HT-29 (cell line): ENCODE data around the gene FBXL22. TPM values are rescaled to one million over a fixed set of nuclear protein-coding genes. Genes with fewer than 3 reads are reported as not detected.

Experiments used
- DNase-seq: peaks from one replicate; pipeline ENCODE4 v3.0.0-alpha.2; 2015; ENCODE audit warnings: low spot score
- total RNA-seq: library from RNA; depleted of rRNA; stranded (reverse); fragments of >200 nt; shearing (Covaris generic); gene quantifications from 2 replicates; pipeline ENCODE4 v1.2.3, GENCODE V29; 2014

The FBXL22 gene
- total RNA-seq, 1 experiment from 2014 or later = 1.0 TPM

- no peak for DNase-seq
Observed at GRCh38 chr15:63593705-63594671, 3.2 kb upstream of the FBXL22 start.

DNA sequence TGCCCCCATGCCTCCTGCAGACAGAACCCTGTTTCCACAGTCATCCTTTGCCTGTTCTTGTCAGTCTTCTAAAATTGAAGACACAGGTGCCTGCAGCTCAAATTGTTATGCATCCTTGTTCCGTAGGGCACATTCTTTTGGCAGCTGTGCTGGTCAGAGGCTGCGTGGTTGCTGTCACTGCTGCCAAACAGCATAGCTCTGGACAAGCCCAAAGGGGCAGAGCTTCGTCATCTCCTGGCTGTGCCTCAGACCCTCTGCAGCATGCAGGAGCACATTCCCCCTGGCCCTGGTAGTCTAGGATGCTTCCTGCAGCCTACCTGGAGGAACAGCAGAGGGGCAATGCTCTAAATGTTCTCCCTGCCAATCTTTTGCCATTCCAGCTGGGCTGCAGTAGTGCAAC, 2.1 kb upstream of the FBXL22 start:
- no peak for DNase-seq

DNA sequence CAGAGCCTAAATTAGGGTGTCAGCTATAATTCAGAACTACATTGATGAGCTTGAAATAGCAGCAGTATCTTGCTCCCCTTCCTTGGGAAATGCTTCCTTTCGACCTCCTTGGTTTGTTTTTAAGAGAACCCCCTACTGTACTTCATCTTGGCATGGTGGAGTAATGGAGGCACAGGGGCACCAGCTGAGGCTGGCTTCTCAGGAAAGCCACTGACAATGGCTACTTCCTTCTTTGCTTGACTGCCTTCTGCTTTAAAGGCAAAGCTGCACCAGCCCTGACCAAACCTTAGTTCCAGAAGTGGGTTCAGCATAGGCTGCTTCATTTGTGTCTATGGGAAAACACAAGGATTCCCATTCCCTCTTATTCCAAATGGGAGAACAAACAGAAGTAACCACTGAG, 1.5 kb upstream of the FBXL22 start:
- DNase-seq = no peak

DNA sequence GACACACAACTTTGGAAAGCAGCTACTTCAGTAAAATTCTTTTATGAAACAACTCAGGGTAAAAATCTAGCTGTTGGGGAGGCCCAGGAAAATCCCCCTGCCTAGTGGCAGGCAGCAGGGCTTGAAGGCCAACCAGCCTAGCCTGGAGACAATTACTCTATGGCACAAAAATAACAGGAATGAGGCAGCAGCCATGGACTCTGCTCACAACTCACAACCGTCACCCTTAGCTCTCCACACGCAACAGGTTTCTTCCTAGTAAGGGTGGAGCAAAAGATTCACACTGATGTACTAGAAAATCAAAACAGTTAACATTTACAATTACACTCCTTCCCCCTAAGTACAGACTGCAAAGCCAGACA, 530 bp upstream of the FBXL22 start:
- DNase-seq = no peak

DNA sequence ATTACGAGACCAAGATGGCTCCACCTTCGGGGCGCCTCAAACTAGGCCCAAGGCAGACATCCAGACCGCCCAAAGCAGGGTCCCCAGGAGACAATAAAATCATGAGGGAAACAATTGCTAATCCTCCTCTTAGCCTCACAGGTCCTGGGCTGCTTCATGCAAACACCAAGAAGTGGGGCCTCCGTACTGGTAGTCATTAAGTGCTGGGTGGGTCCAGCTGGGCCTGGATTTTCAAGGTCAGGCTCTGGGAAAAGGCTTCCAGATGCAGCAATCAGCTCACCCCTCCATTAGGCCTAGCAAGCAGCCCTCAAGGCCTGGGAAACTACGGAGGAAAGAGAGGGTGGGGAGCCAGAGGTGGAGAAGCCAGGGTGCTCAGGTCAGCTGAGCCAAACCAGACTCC, 634 bp downstream of the FBXL22 start:
- no peak for DNase-seq

GRCh38 chr15:63598473-63599400, 1.6 kb downstream of the FBXL22 start:
- peak; percentile 23 for DNase-seq

- peak; percentile 88 for DNase-seq
Observed at GRCh38 chr15:63599401-63600000, 2.3 kb downstream of the FBXL22 start.

GRCh38 chr15:63600001-63600615, 2.9 kb downstream of the FBXL22 start:
- DNase-seq = peak; percentile 66

DNA sequence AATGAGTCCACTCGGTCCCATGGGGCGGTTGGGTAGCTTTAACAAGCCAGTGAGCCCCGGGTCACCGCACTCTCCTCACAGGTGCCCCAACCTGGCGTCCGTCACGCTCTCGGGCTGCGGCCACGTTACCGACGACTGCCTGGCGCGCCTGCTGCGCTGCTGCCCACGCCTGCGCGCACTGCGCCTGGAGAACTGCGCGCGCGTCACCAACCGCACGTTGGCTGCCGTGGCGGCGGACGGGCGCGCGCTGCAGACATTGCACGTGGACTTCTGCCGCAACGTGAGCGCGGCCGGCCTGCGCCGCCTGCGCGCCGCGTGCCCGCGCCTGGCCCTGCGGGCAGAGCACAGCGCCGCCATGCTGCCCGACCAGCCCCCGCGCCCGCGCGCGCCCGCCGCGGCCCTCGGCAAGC, 3.4 kb downstream of the FBXL22 start:
- peak; percentile 97 for DNase-seq

GRCh38 chr15:63601026-63601703, 4.0 kb downstream of the FBXL22 start:
- DNase-seq = no peak

GRCh38 chr15:63601704-63602185, 4.6 kb downstream of the FBXL22 start:
- peak; percentile 74 for DNase-seq

- no peak for DNase-seq
Observed at GRCh38 chr15:63602595-63602994, 5.4 kb downstream of the FBXL22 start.

GRCh38 chr15:63603516-63603915, 6.3 kb downstream of the FBXL22 start:
- no peak for DNase-seq

GRCh38 chr15:63604281-63604680, 7.1 kb downstream of the FBXL22 start:
- no peak for DNase-seq

- no peak for DNase-seq
Observed at GRCh38 chr15:63605036-63605435, 7.8 kb downstream of the FBXL22 start.

- no peak for DNase-seq
Observed at GRCh38 chr15:63605816-63606215, 8.6 kb downstream of the FBXL22 start.

GRCh38 chr15:63606308-63606707, 9.1 kb downstream of the FBXL22 start:
- DNase-seq = no peak

DNA sequence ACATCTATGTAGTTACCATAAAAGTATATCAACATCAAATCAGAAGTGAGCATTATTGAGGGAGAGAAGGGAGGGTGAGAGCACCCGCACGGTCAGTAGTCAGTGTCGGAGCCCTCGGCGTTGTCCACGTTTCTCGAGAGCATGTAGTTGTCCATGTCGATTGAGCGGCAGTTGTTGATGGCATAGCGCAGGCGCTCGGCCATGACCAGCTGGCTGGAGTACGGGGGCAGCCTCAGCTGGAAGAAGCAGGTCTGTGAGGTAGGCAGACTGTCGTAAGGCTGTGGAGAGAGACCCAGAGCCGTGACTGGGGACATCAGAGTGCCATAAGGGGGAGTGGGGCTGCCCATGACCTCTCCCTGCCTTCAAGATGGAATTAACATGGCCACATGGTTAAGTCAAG, 11.8 kb downstream of the FBXL22 start:
- no peak for DNase-seq

DNA sequence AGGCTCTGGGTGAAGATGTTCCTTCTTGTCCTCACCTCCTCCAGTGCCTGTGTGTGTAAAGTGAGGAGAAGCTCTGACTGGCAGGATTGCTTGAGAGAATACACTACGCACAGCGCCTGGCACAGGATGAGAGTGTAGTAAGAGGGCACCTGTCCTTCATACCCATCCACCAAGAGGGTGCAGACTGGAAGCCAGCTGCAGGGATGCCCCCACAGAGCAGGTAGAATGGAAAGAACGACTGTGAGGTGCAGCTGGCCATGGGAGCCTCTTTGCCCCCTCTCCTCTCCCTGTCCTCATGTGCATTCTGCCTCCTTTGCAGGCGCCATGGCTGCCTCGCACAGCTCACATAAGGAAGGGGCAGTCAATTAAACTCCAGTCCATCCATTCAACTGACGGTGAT, 12.3 kb downstream of the FBXL22 start:
- DNase-seq = no peak

GRCh38 chr15:63610209-63610841, 13.1 kb downstream of the FBXL22 start:
- DNase-seq = peak; percentile 96
